H9 (cell line): Measurements from ENCODE around the gene RAB9A. TPM values are rescaled to one million over a fixed set of nuclear protein-coding genes. Genes with fewer than 3 reads are reported as not detected.
A peak's percentile ranks its signal among the peaks of the same experiment; 100 is the strongest.

Source experiments
- DNase-seq: peaks from one replicate; pipeline ENCODE4 v3.0.0-alpha.2; 2017
- H2AFZ ChIP-seq: one replicate; pipeline ENCODE4 v1.6.1; 2013; ENCODE audit warnings: mild to moderate bottlenecking, low read length, control low read depth, moderate library complexity
- H2AK5ac ChIP-seq: 2 replicates; pipeline ENCODE4 v1.6.1; 2013; ENCODE audit warnings: low read length, control low read depth, mixed read lengths; ENCODE audit not compliant: insufficient read length
- H2BK120ac ChIP-seq: one replicate; pipeline ENCODE4 v1.6.1; 2013; ENCODE audit warnings: low read depth, mild to moderate bottlenecking, low read length, control low read depth, inconsistent platforms; ENCODE audit not compliant: poor library complexity, severe bottlenecking
- H2BK12ac ChIP-seq: 2 replicates; pipeline ENCODE4 v1.6.1; 2013; ENCODE audit warnings: low read length, control low read depth, mixed read lengths, low read depth; ENCODE audit not compliant: insufficient read length
- H2BK15ac ChIP-seq: 2 replicates; pipeline ENCODE4 v1.6.1; 2013; ENCODE audit warnings: low read depth, low read length, control low read depth
- H2BK20ac ChIP-seq: one replicate; pipeline ENCODE4 v1.6.1; 2013; ENCODE audit warnings: low read depth, mild to moderate bottlenecking, low read length, control low read depth, inconsistent platforms; ENCODE audit not compliant: poor library complexity, severe bottlenecking
- H2BK5ac ChIP-seq: 2 replicates; pipeline ENCODE4 v1.6.1; 2013; ENCODE audit warnings: low read length, control low read depth, mixed read lengths; ENCODE audit not compliant: insufficient read length
- H3K14ac ChIP-seq: 2 replicates; pipeline ENCODE4 v1.6.1; 2013; ENCODE audit warnings: low read length, control low read depth; ENCODE audit not compliant: insufficient read depth
- H3K18ac ChIP-seq: 2 replicates; pipeline ENCODE4 v1.6.1; 2013; ENCODE audit warnings: low read depth, mild to moderate bottlenecking, mixed read lengths, low read length, control low read depth; ENCODE audit not compliant: insufficient read length
- H3K23ac ChIP-seq: 2 replicates; pipeline ENCODE4 v1.6.1; 2013; ENCODE audit warnings: low read length, control low read depth, mixed read lengths, low read depth; ENCODE audit not compliant: insufficient read length
- H3K23me2 ChIP-seq: 2 replicates; pipeline ENCODE4 v1.6.1; 2013; ENCODE audit warnings: low read depth, mild to moderate bottlenecking, mixed read lengths, low read length, control low read depth; ENCODE audit not compliant: insufficient read length, poor library complexity, severe bottlenecking
- H3K27ac ChIP-seq: 2 replicates; pipeline ENCODE4 v1.5.1; 2013; ENCODE audit warnings: low read length, control low read depth, mixed read lengths, low read depth; ENCODE audit not compliant: insufficient read length
- H3K27me3 ChIP-seq: 2 replicates; pipeline ENCODE4 v1.6.1; 2013; ENCODE audit warnings: low read length, control low read depth, inconsistent platforms; ENCODE audit not compliant: insufficient read depth
- H3K4ac ChIP-seq: 2 replicates; pipeline ENCODE4 v1.6.1; 2013; ENCODE audit warnings: low read depth, mild to moderate bottlenecking, control low read depth, inconsistent platforms, low read length, moderate library complexity
- H3K4me1 ChIP-seq: 2 replicates; pipeline ENCODE4 v1.6.1; 2013; ENCODE audit warnings: low read length, control low read depth, inconsistent platforms; ENCODE audit not compliant: insufficient read depth
- H3K4me2 ChIP-seq: 2 replicates; pipeline ENCODE4 v1.6.1; 2013; ENCODE audit warnings: low read length, control low read depth, mixed read lengths; ENCODE audit not compliant: insufficient read length, insufficient read depth
- H3K56ac ChIP-seq: 2 replicates; pipeline ENCODE4 v1.6.1; 2013; ENCODE audit warnings: low read depth, mild to moderate bottlenecking, mixed read lengths, low read length, control low read depth; ENCODE audit not compliant: insufficient read length
- H3K79me1 ChIP-seq: 2 replicates; pipeline ENCODE4 v1.6.1; 2013; ENCODE audit warnings: low read depth, mild to moderate bottlenecking, moderate library complexity, low read length, control low read depth, inconsistent platforms; ENCODE audit not compliant: insufficient read depth, poor library complexity, severe bottlenecking
- H3K79me2 ChIP-seq: 2 replicates; pipeline ENCODE4 v1.6.1; 2013; ENCODE audit warnings: low read length, control low read depth, inconsistent platforms; ENCODE audit not compliant: insufficient read depth
- H3K9ac ChIP-seq: 2 replicates; pipeline ENCODE4 v1.6.1; 2013; ENCODE audit warnings: low read length, control low read depth, mixed read lengths; ENCODE audit not compliant: insufficient read length; ENCODE audit errors: extremely low read depth
- H3K9me3 ChIP-seq: one replicate; pipeline ENCODE4 v1.6.1; 2013; ENCODE audit warnings: low read depth, low read length, inconsistent platforms; ENCODE audit not compliant: control insufficient read depth
- H3T11ph ChIP-seq: one replicate; pipeline ENCODE4 v1.6.1; 2013; ENCODE audit warnings: mild to moderate bottlenecking, low read length, control low read depth, inconsistent platforms
- H4K20me1 ChIP-seq: one replicate; pipeline ENCODE4 v1.6.1; 2013; ENCODE audit not compliant: control insufficient read depth, insufficient read length, insufficient read depth
- H4K5ac ChIP-seq: 2 replicates; pipeline ENCODE4 v1.6.1; 2013; ENCODE audit warnings: low read depth, mild to moderate bottlenecking, mixed read lengths, low read length, control low read depth; ENCODE audit not compliant: insufficient read length
- H4K8ac ChIP-seq: replicated peaks from 2 replicates; pipeline ENCODE4 v1.6.1; 2013; ENCODE audit warnings: low read length, control low read depth, mixed read lengths, low read depth; ENCODE audit not compliant: insufficient read length
- H4K91ac ChIP-seq: 2 replicates; pipeline ENCODE4 v1.6.1; 2013; ENCODE audit warnings: low read depth, mild to moderate bottlenecking, moderate library complexity, mixed read lengths, low read length, control low read depth; ENCODE audit not compliant: insufficient read length
- H3K27ac Mint-ChIP-seq, 3 experiments: 2 replicates in 2 of 3; 3 replicates in 1 of 3; pipeline ENCODE4 v1.8.0; 2020 to 2021; ENCODE audit warnings: mixed read lengths in 3 of 3, mild to moderate bottlenecking in 1 of 3, moderate library complexity in 1 of 3
- H3K27me3 Mint-ChIP-seq: 2 replicates; pipeline ENCODE4 v1.8.0; 2021; ENCODE audit warnings: low read depth, mild to moderate bottlenecking, moderate library complexity, mixed read lengths
- H3K36me3 Mint-ChIP-seq, 3 experiments: 2 replicates in 2 of 3; 3 replicates in 1 of 3; pipeline ENCODE4 v1.8.0; 2020 to 2021; ENCODE audit warnings: low read depth in 3 of 3, mixed read lengths in 3 of 3; ENCODE audit not compliant: insufficient read depth in 1 of 3
- H3K4me1 Mint-ChIP-seq, 2 experiments: 2 replicates each; pipeline ENCODE4 v1.8.0; 2020; ENCODE audit warnings: mixed read lengths in 2 of 2
- H3K4me3 Mint-ChIP-seq, 2 experiments: 2 replicates in 1 of 2; 3 replicates in 1 of 2; pipeline ENCODE4 v1.8.0; 2020 to 2021; ENCODE audit warnings: mild to moderate bottlenecking in 2 of 2, mixed read lengths in 2 of 2, moderate library complexity in 1 of 2
- H3K9me3 Mint-ChIP-seq, 2 experiments: 2 replicates in 1 of 2; 3 replicates in 1 of 2; pipeline ENCODE4 v1.8.0; 2020; ENCODE audit warnings: mild to moderate bottlenecking in 2 of 2, mixed read lengths in 2 of 2, moderate library complexity in 1 of 2
- CTCF ChIP-seq: fragments of 200-600 bp; sonication (generic); conservative IDR thresholded peaks from 3 replicates; pipeline ENCODE4 v1.8.0; 2021; ENCODE audit warnings: antibody characterized with exemption, mild to moderate bottlenecking
- WGBS: extraction: QIAGEN DNeasy Blood & Tissue Kit; methylation state at CpG from one replicate; pipeline ENCODE4 v1.1.7; 2013; ENCODE audit warnings: missing lambda C conversion rate, low lambda C conversion rate, mixed read lengths; ENCODE audit not compliant: insufficient read length; ENCODE audit errors: extremely low coverage; 5-methylcytosine and 5-hydroxymethylcytosine counted together
- total RNA-seq: library from RNA; stranded (reverse); gene quantifications from 2 replicates; pipeline ENCODE4 v1.2.1, GENCODE V29; 2021

RAB9A gene
- total RNA-seq, 1 experiment from 2014 or later, result 21.3 TPM

- no peak overlapping the region for H4K5ac ChIP-seq
- peaks cover 11% of the 10 kb centered on the region; the same call in 1 of the 2 replicates for H3K79me2 ChIP-seq
- no peak overlapping the region for H2BK120ac ChIP-seq
- no peak overlapping the region for H3K14ac ChIP-seq
- no peak for TF ChIP-seq CTCF
- no peak overlapping the region for H3K4ac ChIP-seq
- H3K9me3 ChIP-seq, result no peaks in the 10 kb centered on the region
- no peaks in the 10 kb centered on the region for H3K27me3 ChIP-seq
- H4K20me1 ChIP-seq, result no peaks in the 10 kb centered on the region
- Mint-ChIP-seq H3K9me3 (peaks cover 34 to 71% of the 10 kb centered on the region in 2 experiments), H3K36me3 (peaks cover 16 to 53% (median 22%) of the 10 kb centered on the region in 3 experiments; a peak in 6 of 7 replicates), H3K27ac (no peak overlapping the region), H3K27me3 (no peaks in the 10 kb centered on the region; the same call in 1 of the 2 replicates), H3K4me3 (peak overlapping the region in 1 of 2 experiments; percentile 90; a peak in 2 of 5 replicates), H3K4me1 (peaks cover 8 to 10% of the 10 kb centered on the region in 2 experiments; a peak in 3 of 4 replicates)
- no peak overlapping the region for H2BK5ac ChIP-seq
- no peak overlapping the region for H3K56ac ChIP-seq
- peaks cover 5% of the 10 kb centered on the region for H3K23me2 ChIP-seq
- no peak overlapping the region for H2BK12ac ChIP-seq
- H3K27ac ChIP-seq, result no peak overlapping the region
- H2BK20ac ChIP-seq, result no peak overlapping the region
- no peaks in the 10 kb centered on the region for H3K4me1 ChIP-seq
- H3K9ac ChIP-seq, result peak overlapping the region; percentile 95
- H2BK15ac ChIP-seq, result no peak overlapping the region
- no peak overlapping the region for H3K18ac ChIP-seq
- no peak overlapping the region for H4K91ac ChIP-seq
- no CpG with 5 or more reads among the region's 7 CpGs for WGBS
- peaks cover 3% of the 10 kb centered on the region for H3K79me1 ChIP-seq
- H4K8ac ChIP-seq, result no peak overlapping the region
- H3K23ac ChIP-seq, result no peak overlapping the region
- DNase-seq, result no peak
- H2AK5ac ChIP-seq, result no peak overlapping the region
- H3T11ph ChIP-seq, result no peak overlapping the region
- H2AFZ ChIP-seq, result no peak overlapping the region
- H3K4me2 ChIP-seq, result no peak overlapping the region
Observed at GRCh38 chrX:13732246-13733067, 43.5 kb downstream of the RAB9A start.
